Lower leg skin (tissue), 4 donors: ENCODE results near the gene FAM9A. TPM values are rescaled to one million over a fixed set of nuclear protein-coding genes. Genes with fewer than 3 reads are reported as not detected.

Source experiments
- DNase-seq, 2 donors: peaks; one replicate each; pipeline ENCODE4 v3.0.0-alpha.2; 2019; ENCODE audit warnings: low spot score in 2 of 2
- H3K4me3 ChIP-seq: fragments of 200-600 bp; sonication (generic); 2 replicates; pipeline ENCODE4 v1.5.1; 2017; ENCODE audit warnings: mild to moderate bottlenecking, low read depth; ENCODE audit not compliant: poor library complexity, severe bottlenecking
- POLR2A ChIP-seq, 2 donors: fragments of 450-650 bp; IDR thresholded peaks; one replicate each; pipeline ENCODE4 v1.6.1; 2016 to 2017; ENCODE audit warnings: antibody characterized with exemption in 2 of 2, mild to moderate bottlenecking in 1 of 2, moderate library complexity in 1 of 2
- WGBS, 2 donors: methylation state at CpG; one replicate each; pipeline ENCODE4 v1.1.5; 2018; 5-methylcytosine and 5-hydroxymethylcytosine counted together
- intact Hi-C: fragments of 100-400 bp; cut with DNase I; formaldehyde crosslinking; loops from one replicate; pipeline ENCODE4 v1.15.0; 2023; ENCODE audit warnings: low total_unique reads
- total RNA-seq, 4 donors: library from RNA; depleted of rRNA; stranded (reverse); fragments of >200 nt; gene quantifications; one replicate each; pipeline ENCODE4 v1.1.0, GENCODE V29; 2016
- TF ChIP-seq, protein P1 (sequence below), 3 donors: fragments of 450-650 bp; IDR thresholded peaks; one replicate each; pipeline ENCODE4 v1.5.1; 2016; ENCODE audit warnings: antibody characterized with exemption in 3 of 3, mild to moderate bottlenecking in 3 of 3, moderate library complexity in 2 of 3

The FAM9A gene
- total RNA-seq, 4 donors from 2014 or later, result not detected

DNA sequence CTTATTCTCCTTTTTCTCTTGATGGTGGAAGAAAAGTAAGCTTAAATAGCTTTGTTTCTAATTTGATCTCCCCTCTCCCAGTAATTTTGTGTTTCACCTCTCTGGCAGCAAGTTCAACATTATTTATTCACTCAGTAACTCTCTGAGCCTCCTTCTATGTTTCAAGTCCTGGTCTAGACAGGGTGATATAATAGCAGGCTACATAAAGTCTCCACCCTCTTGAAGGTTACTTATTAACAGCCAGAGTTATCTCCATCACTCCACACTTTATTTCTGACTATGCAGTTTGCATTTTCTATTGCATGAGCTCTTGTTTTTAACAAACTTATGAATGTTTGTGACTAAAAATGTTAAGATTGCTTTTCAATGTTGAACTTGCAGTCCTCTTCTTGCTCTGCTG lies 51.5 kb downstream of the FAM9A start:
- no peak overlapping the region for H3K4me3 ChIP-seq
- TF ChIP-seq POLR2A (IDR thresholded peaks at IDR 0.05), result no peak
- TF ChIP-seq, protein P1, sequence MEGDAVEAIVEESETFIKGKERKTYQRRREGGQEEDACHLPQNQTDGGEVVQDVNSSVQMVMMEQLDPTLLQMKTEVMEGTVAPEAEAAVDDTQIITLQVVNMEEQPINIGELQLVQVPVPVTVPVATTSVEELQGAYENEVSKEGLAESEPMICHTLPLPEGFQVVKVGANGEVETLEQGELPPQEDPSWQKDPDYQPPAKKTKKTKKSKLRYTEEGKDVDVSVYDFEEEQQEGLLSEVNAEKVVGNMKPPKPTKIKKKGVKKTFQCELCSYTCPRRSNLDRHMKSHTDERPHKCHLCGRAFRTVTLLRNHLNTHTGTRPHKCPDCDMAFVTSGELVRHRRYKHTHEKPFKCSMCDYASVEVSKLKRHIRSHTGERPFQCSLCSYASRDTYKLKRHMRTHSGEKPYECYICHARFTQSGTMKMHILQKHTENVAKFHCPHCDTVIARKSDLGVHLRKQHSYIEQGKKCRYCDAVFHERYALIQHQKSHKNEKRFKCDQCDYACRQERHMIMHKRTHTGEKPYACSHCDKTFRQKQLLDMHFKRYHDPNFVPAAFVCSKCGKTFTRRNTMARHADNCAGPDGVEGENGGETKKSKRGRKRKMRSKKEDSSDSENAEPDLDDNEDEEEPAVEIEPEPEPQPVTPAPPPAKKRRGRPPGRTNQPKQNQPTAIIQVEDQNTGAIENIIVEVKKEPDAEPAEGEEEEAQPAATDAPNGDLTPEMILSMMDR (IDR thresholded peaks at IDR 0.05), result no peak
- intact Hi-C loops, result no loop called here
- no peak for DNase-seq

DNA sequence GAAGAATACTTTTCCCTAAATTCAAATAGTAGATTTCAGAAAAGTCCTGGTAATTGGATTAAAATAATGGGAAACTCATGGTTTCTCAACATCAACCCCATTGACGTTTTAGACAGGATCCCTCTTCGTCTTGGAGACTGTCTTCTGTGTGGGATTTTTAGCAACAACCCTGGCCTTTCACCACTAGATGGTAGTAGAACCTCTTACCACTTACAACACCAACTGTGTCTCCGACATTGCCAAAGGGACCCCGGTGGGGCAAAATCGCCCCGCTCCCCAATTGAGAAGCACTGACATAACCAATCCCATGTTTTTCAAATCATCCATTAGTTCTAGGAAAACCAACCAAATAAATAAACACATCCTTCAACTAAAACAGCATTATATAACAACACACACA lies 52.3 kb downstream of the FAM9A start:
- H3K4me3 ChIP-seq, result no peak overlapping the region
- WGBS, 2 donors, result 5 to 6% methylated on average over 6 of the region's 6 CpGs
- no peak for DNase-seq
- intact Hi-C loops, result no loop called here
- no peak for TF ChIP-seq POLR2A (IDR thresholded peaks at IDR 0.05)

DNA sequence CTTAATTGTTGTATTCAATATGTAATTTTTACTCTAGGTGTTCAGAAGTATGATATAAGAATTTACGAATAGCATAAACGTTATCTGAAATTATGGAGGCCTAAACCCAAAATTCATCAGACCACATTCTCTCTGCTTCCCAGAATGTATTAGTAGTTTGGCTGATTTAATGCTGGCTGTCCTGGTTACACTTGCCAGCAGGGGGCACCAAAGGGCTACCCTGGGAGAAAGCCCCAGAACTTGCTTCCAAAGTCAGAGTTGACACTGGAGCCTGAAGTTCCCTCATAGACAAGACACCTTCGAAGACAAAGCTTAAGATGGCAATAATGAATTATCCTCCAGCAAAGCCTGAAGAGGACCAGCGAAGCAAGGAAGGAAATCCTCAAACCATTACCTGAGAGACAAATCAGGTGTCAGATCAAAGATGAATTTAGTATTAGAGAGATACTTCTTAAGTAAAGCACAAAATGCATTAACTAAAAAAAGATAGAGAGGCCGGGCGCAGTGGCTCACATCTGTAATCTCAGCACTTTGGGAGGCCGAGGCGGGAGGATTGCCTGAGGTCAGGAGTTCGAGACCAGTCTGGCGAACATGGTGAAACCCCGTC lies 58.0 kb downstream of the FAM9A start:
- peak in 1 of 2 donors; percentile 88 for DNase-seq
- WGBS, 2 donors, result 69 to 77% methylated on average over 11 of the region's 11 CpGs
- H3K4me3 ChIP-seq, result no peak overlapping the region
- intact Hi-C loops, result loop anchor here (5.0 kb wide), 1 partner anchor 1584 kb away; no protein-coding TSS in a partner anchor
- TF ChIP-seq POLR2A (IDR thresholded peaks at IDR 0.05), result no peak
- TF ChIP-seq, protein P1 (IDR thresholded peaks at IDR 0.05), result no peak

DNA sequence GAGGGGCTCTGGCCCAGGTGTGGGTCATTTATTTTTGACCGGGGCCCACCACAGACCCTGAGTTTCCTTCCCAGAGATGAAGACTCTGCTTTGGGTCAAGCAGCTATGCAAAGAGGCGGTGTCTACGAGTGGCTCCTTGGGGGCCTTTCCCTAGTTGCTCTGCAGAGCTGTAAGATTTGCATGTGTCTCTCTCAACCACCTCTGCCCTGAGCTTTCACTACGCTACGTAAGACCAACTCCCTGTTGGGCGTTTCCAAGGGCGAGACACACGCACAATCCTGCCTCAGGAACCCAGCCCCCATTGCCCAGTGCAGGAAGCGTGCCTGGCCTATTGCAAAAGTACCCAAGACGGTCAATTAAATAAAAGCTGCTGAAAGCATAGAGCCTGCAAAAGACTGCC lies 59.2 kb downstream of the FAM9A start:
- no peak for DNase-seq
- intact Hi-C loops, result loop anchor here (5.0 kb wide), 1 partner anchor 1585 kb away; no protein-coding TSS in a partner anchor
- H3K4me3 ChIP-seq, result no peak overlapping the region
- WGBS, 2 donors, result 87 to 90% methylated on average over 10 of the region's 10 CpGs
- TF ChIP-seq POLR2A (IDR thresholded peaks at IDR 0.05), result no peak
- TF ChIP-seq, protein P1 (IDR thresholded peaks at IDR 0.05), result no peak

Other genes starting within 250 kb of the FAM9A start
- 1 to 10 TPM; 2.7 to 7.5 (median 5.4) TPM for gene ANOS1, start 69.2 kb downstream of the FAM9A start, total RNA-seq
- gene FAM9B, start 232.7 kb upstream of the FAM9A start, total RNA-seq, result not detected